GM18507 (cell line): ENCODE results near the gene NAV1.
"Not testable (repeated sequence)": the region's sequence is repeated elsewhere in the genome, so short reads cannot be mapped to it uniquely, and the experiment has no call there.

Experiments
- DNase-seq: peaks from one replicate; pipeline ENCODE4 v3.0.0; 2011; ENCODE audit warnings: low read depth; ENCODE audit not compliant: insufficient read length; ENCODE audit errors: extremely low spot score
- FAIRE-seq: peaks from 2 replicates; lab custom pipeline; 2011; peaks lifted over from hg19 to GRCh38; lab: Jason Lieb, UNC

The NAV1 gene

DNA sequence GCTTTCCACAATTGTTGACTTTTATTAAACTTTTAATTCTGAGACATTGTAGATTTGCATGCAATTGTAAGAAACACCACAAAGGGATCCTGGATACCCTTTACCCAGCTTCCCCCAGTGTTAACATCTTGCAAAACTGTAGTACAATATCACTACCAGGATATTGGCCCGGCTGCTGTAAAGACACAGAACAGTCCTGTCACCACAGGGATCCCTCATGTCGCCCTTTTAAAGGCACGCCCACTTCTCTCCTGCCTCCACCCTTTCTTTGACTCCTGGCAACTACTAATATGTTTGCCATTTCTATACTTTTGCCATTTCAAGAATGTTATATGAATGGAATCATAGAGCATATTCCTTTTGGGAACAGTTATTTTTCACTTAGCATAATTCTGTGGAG is 37.0 kb downstream of the NAV1 start:
- FAIRE-seq = no peak
- DNase-seq = no peak

DNA sequence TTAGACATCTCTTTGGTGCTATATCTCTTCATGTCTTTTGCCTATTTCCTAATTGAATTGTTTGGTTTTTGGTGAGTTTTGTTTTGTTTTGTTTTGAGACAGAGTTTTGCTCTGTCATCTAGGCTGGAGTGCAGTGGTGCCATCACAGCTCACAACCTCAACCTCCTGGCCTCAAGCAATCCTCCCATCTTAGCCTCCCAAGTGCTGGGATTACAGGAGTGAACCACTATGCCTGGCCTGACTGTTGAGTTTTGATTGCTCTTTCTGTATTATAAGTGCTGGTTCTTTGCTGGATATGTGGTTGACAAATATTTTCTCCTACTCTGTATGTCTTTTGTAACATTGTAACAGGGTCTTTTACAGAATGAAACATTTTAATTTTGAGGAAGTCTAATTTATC is 38.0 kb downstream of the NAV1 start:
- no peak for FAIRE-seq

DNA sequence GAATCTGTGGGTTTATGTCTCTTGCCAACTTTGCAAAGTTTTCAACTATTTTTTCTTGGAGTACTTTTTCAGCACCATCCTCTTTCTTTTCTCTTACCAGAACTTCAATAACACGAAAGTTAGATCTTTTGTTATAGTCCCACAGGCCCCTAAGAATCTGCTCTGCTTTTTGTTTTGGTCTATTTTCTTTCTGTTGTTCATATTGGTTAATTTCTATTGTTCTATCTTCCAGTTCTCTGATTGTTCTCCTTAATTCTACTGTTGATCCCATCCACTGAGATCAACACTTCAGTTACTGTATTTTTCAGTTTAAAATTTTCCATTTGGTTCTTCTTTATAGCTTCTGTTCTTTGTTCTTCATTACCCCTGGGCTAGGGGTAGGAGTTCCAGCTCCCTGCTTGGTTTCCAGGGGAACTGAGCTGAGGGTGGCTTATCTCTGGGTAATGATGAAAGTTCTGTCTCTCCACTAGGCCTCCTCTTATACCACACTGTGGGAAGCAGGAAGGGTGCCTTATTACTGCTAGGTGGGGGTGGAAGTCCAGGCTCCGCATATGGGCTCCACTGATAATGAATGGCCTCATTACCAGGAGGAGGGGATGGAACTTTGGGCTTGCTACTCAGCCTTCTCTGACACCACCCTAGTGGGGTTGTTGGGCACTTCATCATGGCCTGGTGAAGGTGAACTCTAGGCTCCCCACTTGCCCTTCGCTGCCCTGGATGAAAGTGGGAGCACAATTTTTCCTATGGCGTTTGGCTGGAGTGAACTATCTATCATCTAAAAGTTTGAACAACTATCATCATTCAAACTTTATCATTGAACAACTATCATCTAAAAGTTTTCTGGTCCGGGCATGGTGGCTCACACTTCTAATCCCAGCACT is 39.3 kb downstream of the NAV1 start:
- FAIRE-seq = no peak
- DNase-seq = no peak

More for the DNA sequence above, 38.0 kb downstream of the NAV1 start:
- no peak for DNase-seq

DNA sequence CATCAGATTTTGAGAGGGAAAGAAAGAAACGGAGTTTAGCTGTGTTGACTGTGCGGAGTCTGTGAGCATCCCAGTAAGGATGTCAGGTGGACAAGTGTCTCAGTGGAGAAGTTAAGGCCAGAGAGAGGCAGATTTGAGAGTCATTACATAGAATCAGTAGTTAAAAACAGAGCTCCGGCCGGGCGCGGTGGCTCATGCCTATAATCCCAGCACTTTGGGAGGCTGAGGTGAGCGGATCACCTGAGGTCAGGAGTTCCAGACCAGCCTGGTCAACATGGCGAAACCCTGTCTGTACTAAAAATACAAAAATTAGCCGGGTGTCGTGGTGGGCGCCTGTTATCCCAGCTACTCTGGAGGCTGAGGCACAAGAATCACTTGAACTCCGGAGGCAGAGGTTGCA is 42.4 kb downstream of the NAV1 start:
- not testable (repeated sequence) for FAIRE-seq

DNA sequence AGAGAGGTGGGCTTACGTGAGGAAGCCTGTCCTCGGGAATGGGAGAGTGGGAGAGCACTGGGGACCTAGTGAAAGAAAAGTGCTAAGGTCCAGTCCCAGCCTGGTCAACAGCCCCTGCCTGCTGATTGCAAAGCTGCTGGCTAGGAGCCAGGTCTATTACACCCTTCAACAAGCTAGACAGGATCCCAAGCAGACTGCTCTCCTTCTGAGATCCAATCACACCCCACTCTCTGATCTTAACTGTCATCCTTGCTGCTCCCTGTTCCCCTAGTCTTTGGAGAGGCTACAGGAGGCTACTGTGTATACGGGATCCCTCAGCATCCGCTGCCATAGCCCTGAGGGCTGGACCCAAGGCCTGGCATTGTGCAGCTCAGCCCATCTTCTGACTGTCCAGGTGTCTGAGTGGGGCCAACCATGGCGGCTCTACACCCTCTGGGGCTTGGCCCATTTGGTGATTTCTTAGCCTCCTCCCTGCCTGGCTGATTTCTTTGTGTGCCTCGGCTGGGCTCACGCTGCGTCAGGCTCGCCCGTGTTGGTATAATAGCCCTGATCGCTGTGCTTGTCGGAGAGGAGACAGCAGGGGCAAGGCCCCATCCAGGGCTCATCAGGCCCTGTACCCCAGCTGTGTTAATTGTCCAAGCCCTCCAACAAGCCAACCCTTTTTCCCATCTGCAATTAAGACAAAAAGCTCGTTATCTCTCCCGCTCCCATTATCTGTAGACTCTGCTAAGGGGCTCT is 43.9 kb downstream of the NAV1 start:
- DNase-seq = no peak
- FAIRE-seq = no peak

More for the DNA sequence above, 42.4 kb downstream of the NAV1 start:
- not testable (repeated sequence) for DNase-seq

DNA sequence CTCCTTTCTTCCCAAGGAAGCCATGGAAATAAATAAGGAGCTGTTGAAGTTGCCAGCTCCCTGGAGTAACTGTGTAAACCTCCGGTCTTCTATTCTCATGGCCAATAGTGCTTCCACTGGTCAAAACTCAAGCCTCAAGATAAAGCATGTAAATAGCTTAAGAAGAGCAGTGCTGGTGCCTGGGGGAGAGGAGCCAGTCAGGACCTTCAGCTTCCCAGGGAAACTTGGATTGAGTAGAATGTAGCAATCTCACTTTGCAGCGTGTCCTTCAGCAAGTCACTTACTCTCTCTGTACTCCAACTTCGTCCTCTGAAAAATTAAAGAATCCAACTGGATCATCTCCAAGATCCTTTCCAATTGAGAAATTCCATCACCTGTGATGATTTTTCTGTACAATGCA is 44.7 kb downstream of the NAV1 start:
- FAIRE-seq = no peak
- DNase-seq = no peak

DNA sequence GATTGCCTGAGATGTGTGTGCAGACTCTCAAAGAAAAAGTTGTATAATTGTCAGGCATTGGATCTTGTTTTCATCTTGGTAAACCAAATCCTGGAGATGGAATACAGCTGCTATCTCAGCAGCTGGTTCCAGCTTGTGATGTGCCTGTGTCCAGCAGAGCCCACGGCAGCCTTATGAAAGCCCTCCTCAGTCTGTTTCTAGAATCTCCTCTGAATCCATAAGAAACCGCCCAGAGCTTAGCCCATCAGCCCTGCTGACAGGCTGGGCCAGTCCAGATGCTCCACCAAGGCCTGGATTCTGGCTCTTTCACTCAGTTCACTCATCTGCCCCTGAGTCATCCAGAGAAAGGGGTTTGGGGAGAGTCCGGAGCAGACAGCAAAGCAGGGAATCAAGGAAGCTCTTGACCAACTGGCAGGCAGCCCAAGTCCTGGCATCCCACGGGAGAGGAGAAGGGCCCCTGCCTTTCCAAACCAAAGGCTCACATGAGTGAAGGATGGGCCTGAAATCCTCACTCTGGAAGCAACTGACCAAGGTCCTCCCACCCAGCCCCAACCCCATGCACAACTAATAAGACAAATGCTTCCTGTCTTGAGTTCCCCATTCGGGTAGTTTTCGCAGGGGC is 45.7 kb downstream of the NAV1 start:
- FAIRE-seq (no peak), DNase-seq (no peak)

DNA sequence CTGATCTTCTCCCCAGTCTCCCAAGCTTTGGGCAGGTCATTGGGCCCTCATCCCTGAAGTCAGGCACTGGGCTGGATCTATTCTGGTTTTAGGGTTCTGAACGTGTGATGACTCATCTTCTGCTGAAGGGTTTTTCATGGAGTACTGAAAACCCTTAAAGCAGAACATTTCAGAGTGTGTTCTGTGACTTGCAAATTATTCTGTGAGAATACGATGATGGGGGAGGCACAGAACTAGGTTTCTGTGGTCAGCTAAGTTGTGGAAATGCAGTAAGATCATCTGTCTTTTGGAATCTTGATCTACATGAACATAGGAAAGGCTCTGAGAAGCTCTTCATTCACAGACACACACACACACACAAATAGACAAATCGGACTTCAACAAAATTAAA is 46.2 kb downstream of the NAV1 start:
- DNase-seq = no peak
- no peak for FAIRE-seq

DNA sequence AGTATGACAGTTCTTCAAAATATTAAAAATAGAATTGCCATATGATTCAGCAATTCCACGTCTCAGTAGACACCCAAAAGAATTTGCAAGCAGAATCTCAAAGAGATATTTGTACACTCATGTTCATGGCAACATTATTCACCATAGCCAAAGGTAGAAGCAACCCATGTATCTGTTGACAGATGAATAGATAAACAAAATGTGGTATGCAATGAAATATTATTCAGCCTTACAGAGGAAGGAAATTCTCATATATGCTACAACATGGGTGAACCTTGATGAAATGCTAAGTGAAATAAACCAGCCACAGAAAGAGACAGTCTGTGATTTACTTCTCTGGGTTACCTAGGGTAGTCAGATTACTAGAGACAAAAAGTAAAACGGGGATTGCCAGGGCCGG is 47.0 kb downstream of the NAV1 start:
- no peak for DNase-seq
- FAIRE-seq = no peak

DNA sequence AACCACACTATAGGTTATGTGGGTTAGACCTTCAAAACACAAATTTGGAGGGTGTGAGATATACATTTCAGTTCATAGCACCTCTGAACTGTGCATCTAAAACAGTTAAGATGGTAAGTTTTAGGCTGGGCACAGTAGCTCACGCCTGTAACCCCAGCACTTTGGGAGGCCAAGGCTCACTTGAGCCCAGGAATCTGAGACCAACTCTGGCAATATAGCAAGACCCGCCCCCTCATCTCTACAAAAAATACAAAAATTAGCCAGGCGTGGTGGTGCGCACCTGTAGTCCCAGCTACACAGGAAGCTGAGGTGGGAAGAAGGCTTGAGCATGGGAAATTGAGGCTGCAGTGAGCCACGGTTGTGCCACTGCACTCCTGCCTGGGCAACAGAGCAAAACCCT is 47.9 kb downstream of the NAV1 start:
- FAIRE-seq = no peak

DNA sequence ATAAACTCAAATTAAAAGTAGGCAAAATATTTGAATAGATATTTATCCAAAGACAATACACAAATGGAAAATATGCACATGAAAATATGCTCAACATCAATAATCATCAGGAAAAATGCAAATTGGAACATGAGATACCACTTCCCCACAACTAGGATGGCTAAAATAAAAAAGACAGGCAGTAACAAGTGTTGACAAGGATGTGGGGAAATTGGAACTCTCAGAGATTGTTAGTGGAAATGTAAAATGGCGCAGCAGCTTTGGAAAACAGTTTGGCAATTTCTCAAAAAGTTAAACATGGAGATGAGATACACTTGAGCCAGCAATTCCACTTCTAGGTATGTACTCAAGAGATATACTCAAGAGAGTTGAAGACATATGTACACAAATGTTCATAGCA is 48.8 kb downstream of the NAV1 start:
- FAIRE-seq (no peak), DNase-seq (no peak)

More for the DNA sequence above, 47.9 kb downstream of the NAV1 start:
- DNase-seq = no peak
